H1 (cell line): ENCODE measurements around the gene COPS9. TPM values are rescaled to one million over a fixed set of nuclear protein-coding genes. Genes with fewer than 3 reads are reported as not detected.
A peak's percentile ranks its signal among the peaks of the same experiment; 100 is the strongest.

ENCODE experiments used
- CTCF ChIA-PET: fragments of 300-600 bp; sonication (Branson Sonifier 250); formaldehyde crosslinking; loops from one replicate; lab custom pipeline; 2021; ENCODE audit not compliant: partially characterized antibody; lab: Charles Lee
- POLR2A ChIA-PET: fragments of 300-600 bp; sonication (Branson Sonifier 250); formaldehyde crosslinking; loops from one replicate; lab custom pipeline; 2021; ENCODE audit warnings: inconsistent platforms; ENCODE audit not compliant: partially characterized antibody; lab: Charles Lee
- DNase-seq, 2 experiments: peaks; one replicate each; pipeline versions ENCODE4 v3.0.0 to v3.0.0-alpha.2; 2010 to 2022; ENCODE audit warnings: low spot score in 2 of 2, low read depth in 1 of 2, mixed read lengths in 1 of 2
- FAIRE-seq: peaks from 2 replicates; lab custom pipeline; 2011; peaks lifted over from hg19 to GRCh38; lab: Jason Lieb, UNC
- H2AFZ ChIP-seq: 2 replicates; pipeline ENCODE4 v1.8.1; 2012; ENCODE audit warnings: low read length, inconsistent platforms
- H2AK5ac ChIP-seq: 2 replicates; pipeline ENCODE4 v1.6.1; 2013; ENCODE audit warnings: low read depth, low read length
- H2BK120ac ChIP-seq: replicated peaks from 2 replicates; pipeline ENCODE3; 2013; ENCODE audit warnings: low read depth, low read length, inconsistent platforms
- H2BK12ac ChIP-seq: 2 replicates; pipeline ENCODE4 v1.6.1; 2013; ENCODE audit warnings: low read depth, low read length
- H2BK15ac ChIP-seq: 2 replicates; pipeline ENCODE4 v1.6.1; 2013; ENCODE audit warnings: low read length
- H2BK20ac ChIP-seq: 2 replicates; pipeline ENCODE4 v1.6.1; 2013; ENCODE audit warnings: low read length
- H2BK5ac ChIP-seq: 2 replicates; pipeline ENCODE4 v1.6.1; 2013; ENCODE audit warnings: low read depth, low read length
- H3K14ac ChIP-seq: 2 replicates; pipeline ENCODE4 v1.6.1; 2013; ENCODE audit warnings: inconsistent platforms; ENCODE audit not compliant: insufficient read length
- H3K18ac ChIP-seq: 2 replicates; pipeline ENCODE4 v1.6.1; 2013; ENCODE audit warnings: low read length; ENCODE audit errors: extremely low read depth
- H3K23ac ChIP-seq: 2 replicates; pipeline ENCODE4 v1.6.1; 2013; ENCODE audit warnings: inconsistent platforms; ENCODE audit not compliant: insufficient read length
- H3K23me2 ChIP-seq: 2 replicates; pipeline ENCODE4 v1.6.1; 2013; ENCODE audit warnings: low read depth, low read length
- H3K27ac ChIP-seq: 2 replicates; pipeline ENCODE4 v1.6.1; 2011; ENCODE audit warnings: low read depth, low read length, inconsistent platforms
- H3K27me3 ChIP-seq, 4 experiments: replicated peaks in 1 of 4; 1 replicate in 1 of 4; 2 replicates in 3 of 4; pipeline versions ENCODE4 v1.6.1 to v1.8.1; 2011 to 2013; ENCODE audit warnings: low read length in 3 of 4, mild to moderate bottlenecking in 3 of 4, inconsistent platforms in 2 of 4, mixed read lengths in 2 of 4, moderate library complexity in 1 of 4; ENCODE audit not compliant: control insufficient read depth in 3 of 4, insufficient read depth in 3 of 4; ENCODE audit errors: extremely low read depth in 1 of 4
- H3K36me3 ChIP-seq, 4 experiments: 2 replicates each; pipeline versions ENCODE4 v1.6.1 to v1.8.1; 2011 to 2013; ENCODE audit warnings: mild to moderate bottlenecking in 4 of 4, low read length in 3 of 4, moderate library complexity in 2 of 4, control low read depth in 1 of 4, inconsistent platforms in 1 of 4; ENCODE audit not compliant: insufficient read depth in 4 of 4, control insufficient read depth in 2 of 4
- H3K4ac ChIP-seq: replicated peaks from 2 replicates; pipeline ENCODE3; 2013; ENCODE audit warnings: low read length, low read depth, mixed read lengths, inconsistent platforms; ENCODE audit not compliant: insufficient read length
- H3K4me1 ChIP-seq, 4 experiments: replicated peaks in 1 of 4; 1 replicate in 1 of 4; 2 replicates in 3 of 4; pipeline versions ENCODE4 v1.6.1 to v1.8.1; 2011 to 2013; ENCODE audit warnings: low read length in 3 of 4, inconsistent platforms in 2 of 4, mixed read lengths in 1 of 4; ENCODE audit not compliant: insufficient read depth in 4 of 4, control insufficient read depth in 3 of 4
- H3K4me2 ChIP-seq, 2 experiments: 2 replicates each; pipeline versions ENCODE4 v1.6.1 to v1.8.1; 2011 to 2013; ENCODE audit warnings: low read depth in 2 of 2, low read length in 2 of 2, control low read depth in 1 of 2, inconsistent platforms in 1 of 2, mild to moderate bottlenecking in 1 of 2; ENCODE audit not compliant: insufficient read depth in 1 of 2
- H3K4me3 ChIP-seq, 4 experiments: fragments of 200-600, 300-600 bp in 1 of 4; sonication (generic), shearing (Covaris generic), sonication (Bioruptor Twin) in 1 of 4; 2 replicates each; pipeline versions ENCODE4 v1.5.1 to v1.8.1; 2011 to 2016; ENCODE audit warnings: low read length in 4 of 4, low read depth in 3 of 4, control low read depth in 2 of 4, inconsistent platforms in 2 of 4, mild to moderate bottlenecking in 2 of 4, mixed read lengths in 1 of 4, moderate library complexity in 1 of 4; ENCODE audit not compliant: insufficient read depth in 2 of 4; ENCODE audit errors: extremely low read depth in 1 of 4
- H3K56ac ChIP-seq: replicated peaks from 2 replicates; pipeline ENCODE3; 2013; ENCODE audit warnings: low read depth, mild to moderate bottlenecking, mixed read lengths, low read length, inconsistent platforms; ENCODE audit not compliant: insufficient read length
- H3K79me1 ChIP-seq: 2 replicates; pipeline ENCODE4 v1.6.1; 2013; ENCODE audit warnings: low read depth, low read length, control low read depth
- H3K79me2 ChIP-seq, 2 experiments: 2 replicates each; pipeline versions ENCODE4 v1.6.1 to v1.8.1; 2012 to 2013; ENCODE audit warnings: low read length in 2 of 2, mild to moderate bottlenecking in 2 of 2, inconsistent platforms in 1 of 2; ENCODE audit not compliant: insufficient read depth in 2 of 2, control insufficient read depth in 1 of 2
- H3K9ac ChIP-seq, 4 experiments: replicated peaks in 1 of 4; 1 replicate in 1 of 4; 2 replicates in 3 of 4; pipeline versions ENCODE4 v1.6.1 to v1.8.1; 2011 to 2013; ENCODE audit warnings: low read depth in 3 of 4, low read length in 3 of 4, control low read depth in 2 of 4, mild to moderate bottlenecking in 2 of 4, moderate library complexity in 2 of 4, inconsistent platforms in 1 of 4; ENCODE audit errors: extremely low read depth in 1 of 4
- H3K9me3 ChIP-seq, 2 experiments: 2 replicates each; pipeline versions ENCODE4 v1.6.1 to v1.8.1; 2012 to 2013; ENCODE audit warnings: mild to moderate bottlenecking in 2 of 2, moderate library complexity in 2 of 2, control low read depth in 1 of 2, inconsistent platforms in 1 of 2, low read depth in 1 of 2, low read length in 1 of 2, mixed read lengths in 1 of 2; ENCODE audit not compliant: insufficient read depth in 2 of 2
- H4K20me1 ChIP-seq, 2 experiments: replicated peaks in 1 of 2; 2 replicates each; pipeline versions ENCODE3 to v1.8.1; 2011 to 2013; ENCODE audit warnings: inconsistent platforms in 2 of 2, low read length in 2 of 2, mild to moderate bottlenecking in 1 of 2; ENCODE audit not compliant: insufficient read depth in 2 of 2, control insufficient read depth in 1 of 2
- H4K5ac ChIP-seq: 2 replicates; pipeline ENCODE4 v1.6.1; 2013; ENCODE audit warnings: low read length, low read depth, mixed read lengths, inconsistent platforms; ENCODE audit not compliant: insufficient read length
- H4K8ac ChIP-seq: 2 replicates; pipeline ENCODE4 v1.8.0; 2013; ENCODE audit warnings: mild to moderate bottlenecking, moderate library complexity, low read length, inconsistent platforms; ENCODE audit not compliant: insufficient read depth; ENCODE audit errors: extremely low read depth
- H4K91ac ChIP-seq: replicated peaks from 2 replicates; pipeline ENCODE3; 2013; ENCODE audit warnings: low read length, mixed read lengths, inconsistent platforms; ENCODE audit not compliant: insufficient read length
- CHD2 ChIP-seq: IDR thresholded peaks from 2 replicates; pipeline ENCODE4 v1.6.1; 2012; ENCODE audit warnings: low read length, improper control_type of control experiment
- E2F6 ChIP-seq: IDR thresholded peaks from 2 replicates; pipeline ENCODE4 v1.6.1; 2012; ENCODE audit warnings: inconsistent platforms
- EGR1 ChIP-seq: IDR thresholded peaks from 2 replicates; pipeline ENCODE4 v1.6.1; 2011; ENCODE audit warnings: low read depth, low read length, borderline replicate concordance
- HDAC6 ChIP-seq: IDR thresholded peaks from one replicate; pipeline ENCODE4 v1.7.1; 2012; ENCODE audit warnings: low read depth, mild to moderate bottlenecking, inconsistent platforms, low read length, moderate library complexity
- KDM4A ChIP-seq: IDR thresholded peaks from one replicate; pipeline ENCODE4 v1.7.1; 2012; ENCODE audit warnings: low read depth, mild to moderate bottlenecking, moderate library complexity, low read length, inconsistent platforms; ENCODE audit not compliant: severe bottlenecking
- TAF7 ChIP-seq: optimal IDR thresholded peaks from 2 replicates; pipeline ENCODE3; 2011; ENCODE audit warnings: low read depth, mild to moderate bottlenecking, inconsistent platforms, low read length, moderate library complexity, borderline replicate concordance
- WGBS, 2 experiments: shearing (Covaris generic) in 1 of 2; methylation state at CpG; one replicate each; pipeline versions ENCODE4 v1.1.6 to v1.1.7; 2013 to 2015; ENCODE audit warnings: low lambda C conversion rate in 2 of 2, mixed read lengths in 2 of 2, inconsistent platforms in 1 of 2, low coverage in 1 of 2, missing lambda C conversion rate in 1 of 2; ENCODE audit not compliant: insufficient replicate concordance in 2 of 2, insufficient coverage in 1 of 2, insufficient read length in 1 of 2; ENCODE audit errors: extremely low coverage in 1 of 2, missing lambda C conversion rate in 1 of 2; 5-methylcytosine and 5-hydroxymethylcytosine counted together
- polyA plus RNA-seq, 7 experiments: library from polyadenylated mRNA; depleted of rRNA in 3 of 7; stranded (reverse) in 5 of 7; unstranded in 2 of 7; fragments of >200 nt in 5 of 7; fragments of 200-250 nt in 2 of 7; gene quantifications; 1 replicate in 5 of 7; 2 replicates in 1 of 7; 4 replicates in 1 of 7; pipeline versions ENCODE4 v1.2.1 to v1.2.3, GENCODE V29; 2011 to 2013; ENCODE audit warnings: missing spikeins in 2 of 7, mixed read lengths in 2 of 7
- total RNA-seq: library from RNA; stranded (reverse); fragmentation: NEBNext Ultra II Directional; extraction: Animal tissue kit (Norgen Biotek cat#: 25700); gene quantifications from 2 replicates; pipeline ENCODE4 v1.2.1, GENCODE V29; 2021
- TF ChIP-seq, protein P1 (sequence below): IDR thresholded peaks from 2 replicates; pipeline ENCODE4 v1.6.1; 2011; ENCODE audit warnings: low read depth, mild to moderate bottlenecking, low read length; ENCODE audit not compliant: insufficient read depth

Gene COPS9
- total and polyA plus RNA-seq, 2 of the 8 experiments (the other 6 are each of a cell fraction or from before 2014, with no cell fraction given) = 154 to 234 TPM

DNA sequence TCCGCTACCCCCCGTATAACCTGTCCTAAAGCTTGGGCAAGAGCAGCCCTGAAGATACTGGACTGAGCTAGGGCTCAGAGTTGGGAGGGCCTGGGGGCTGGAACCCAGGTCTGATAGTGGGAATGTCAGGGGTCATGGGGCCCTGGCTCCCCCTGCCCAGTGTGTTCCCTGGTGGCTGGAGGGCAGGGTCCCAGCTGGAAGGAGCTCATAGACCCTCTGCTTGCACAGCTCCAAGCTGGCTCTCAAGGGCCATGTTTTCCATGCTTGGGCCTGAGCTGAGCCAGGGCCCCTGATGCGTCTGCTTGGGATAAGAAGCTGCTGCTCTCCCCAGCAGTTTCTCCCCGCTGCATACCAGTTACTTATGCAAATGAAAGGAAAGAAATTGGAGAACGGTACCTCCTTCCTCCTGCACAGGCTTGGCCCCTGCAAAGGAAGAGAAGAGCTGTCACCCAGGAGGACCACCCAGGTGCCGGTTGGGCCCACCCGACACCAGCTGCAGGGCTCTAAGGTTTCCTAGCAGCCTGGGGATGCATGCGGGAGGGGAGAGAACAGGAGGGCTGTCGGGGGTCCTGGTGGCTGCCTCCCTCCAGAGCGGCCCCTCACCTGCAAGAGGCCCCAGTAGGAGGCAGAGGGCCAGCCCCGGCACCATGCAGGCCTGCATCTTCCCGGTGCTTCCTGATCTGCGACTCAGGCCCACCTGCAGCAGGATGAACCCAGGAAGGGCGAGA, 3.7 kb upstream of the COPS9 start:
- TF ChIP-seq E2F6 (no peak), EGR1 (no peak), HDAC6 (no peak), CHD2 (no peak), TAF7 (no peak), KDM4A (no peak)
- TF ChIP-seq, protein P1, sequence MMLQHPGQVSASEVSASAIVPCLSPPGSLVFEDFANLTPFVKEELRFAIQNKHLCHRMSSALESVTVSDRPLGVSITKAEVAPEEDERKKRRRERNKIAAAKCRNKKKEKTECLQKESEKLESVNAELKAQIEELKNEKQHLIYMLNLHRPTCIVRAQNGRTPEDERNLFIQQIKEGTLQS = no peak
- H3K4me1 ChIP-seq = peaks cover 0 to 24% (median 16%) of the 10 kb centered on the region in 4 experiments; a peak in 6 of 7 replicates
- DNase-seq (no peak), FAIRE-seq (no peak)
- no peak overlapping the region for H2AK5ac ChIP-seq
- no peak overlapping the region for H2AFZ ChIP-seq
- 75% methylated on average over 11 of the region's 14 CpGs; no CpG with 5 or more reads in 1 of the 2 experiments for WGBS, 2 experiments
- no peak overlapping the region for H2BK15ac ChIP-seq
- no peak overlapping the region for H3K9ac ChIP-seq
- ChIA-PET POLR2A (no interaction called here), CTCF (interaction anchor here (1.3 to 1.5 kb wide), 2 partner anchors 79 to 1836 kb away, joined by 3 to 6 read pairs; no protein-coding TSS in a partner anchor)
- no peaks in the 10 kb centered on the region; a peak in 1 of 8 replicates for H3K36me3 ChIP-seq
- peaks cover 14% of the 10 kb centered on the region; the same call in 1 of the 2 replicates for H3K23me2 ChIP-seq
- peak overlapping the region; percentile 20 for H4K5ac ChIP-seq
- no peak overlapping the region for H3K4me3 ChIP-seq
- H3K9me3 ChIP-seq = no peaks in the 10 kb centered on the region
- no peak overlapping the region for H2BK120ac ChIP-seq
- peak overlapping the region; percentile 15 for H3K4ac ChIP-seq
- H3K4me2 ChIP-seq = peak overlapping the region; percentile 21 to 29; a peak in 1 of 4 replicates
- H3K56ac ChIP-seq = no peak overlapping the region
- H3K23ac ChIP-seq = no peak overlapping the region
- peaks cover 7 to 12% of the 10 kb centered on the region in 2 experiments for H3K79me2 ChIP-seq
- peaks cover 6% of the 10 kb centered on the region for H3K79me1 ChIP-seq
- H3K27ac ChIP-seq = no peak overlapping the region
- no peak overlapping the region for H2BK20ac ChIP-seq
- H2BK12ac ChIP-seq = no peak overlapping the region
- H4K91ac ChIP-seq = peak overlapping the region; percentile 57
- H3K27me3 ChIP-seq = peaks cover 0 to 8% (median 6%) of the 10 kb centered on the region in 4 experiments; a peak in 5 of 7 replicates
- no peak overlapping the region; the same call in 1 of the 2 replicates for H2BK5ac ChIP-seq
- H3K18ac ChIP-seq = peak overlapping the region; percentile 78
- H4K20me1 ChIP-seq = peaks cover 3 to 5% of the 10 kb centered on the region in 2 experiments
- H4K8ac ChIP-seq = peak overlapping the region; percentile 86
- no peak overlapping the region for H3K14ac ChIP-seq
